GM21619 (cell line): ENCODE measurements around the gene SRPX2.

Experiments used
- ATAC-seq: cut with Tn5 transposase; IDR thresholded peaks from one replicate; pipeline ENCODE4 v1.9.1; 2021; ENCODE audit not compliant: unreplicated experiment

The SRPX2 gene

GRCh38 chrX:100643956-100644860 is at the start of gene SRPX2:
SRPX2 (plus strand) TSS chrX:100644199; CDS start chrX:100646323, 2,124 bp downstream.
- ATAC-seq, result peak; percentile 57

GRCh38 chrX:100596601-100597000 is 47.4 kb upstream of the SRPX2 start:
- ATAC-seq, result no peak

GRCh38 chrX:100599456-100599855 is 44.5 kb upstream of the SRPX2 start:
- no peak for ATAC-seq

- no peak for ATAC-seq
Measured at GRCh38 chrX:100600340-100600739, 43.7 kb upstream of the SRPX2 start.

- ATAC-seq, result peak; percentile 65
Measured at GRCh38 chrX:100600758-100601157, 43.2 kb upstream of the SRPX2 start.

- ATAC-seq, result no peak
Measured at GRCh38 chrX:100606753-100607152, 37.2 kb upstream of the SRPX2 start.

GRCh38 chrX:100609591-100609990 is 34.4 kb upstream of the SRPX2 start:
- no peak for ATAC-seq

GRCh38 chrX:100611951-100612350 is 32.0 kb upstream of the SRPX2 start:
- no peak for ATAC-seq

GRCh38 chrX:100615005-100615404 is 29.0 kb upstream of the SRPX2 start:
- ATAC-seq, result peak; percentile 100

- ATAC-seq, result no peak
Measured at GRCh38 chrX:100623001-100623400, 21.0 kb upstream of the SRPX2 start.

- ATAC-seq, result peak; percentile 98
Measured at GRCh38 chrX:100625985-100626491, 18.0 kb upstream of the SRPX2 start.

GRCh38 chrX:100635040-100635439 is 9.0 kb upstream of the SRPX2 start:
- ATAC-seq, result no peak

GRCh38 chrX:100635989-100636320 is 8.0 kb upstream of the SRPX2 start:
- ATAC-seq, result no peak

GRCh38 chrX:100636321-100636991 is 7.5 kb upstream of the SRPX2 start, which contains the start of gene TSPAN6:
TSPAN6 (minus strand) TSS chrX:100636806; CDS start chrX:100636694, 112 bp downstream.
- peak; percentile 96 for ATAC-seq

- no peak for ATAC-seq
Measured at GRCh38 chrX:100642290-100642689, 1.7 kb upstream of the SRPX2 start.

GRCh38 chrX:100643212-100643611 is 787 bp upstream of the SRPX2 start:
- no peak for ATAC-seq

- ATAC-seq, result no peak
Measured at GRCh38 chrX:100645106-100645505, 1.1 kb downstream of the SRPX2 start.

GRCh38 chrX:100647095-100647494 is 3.1 kb downstream of the SRPX2 start:
- no peak for ATAC-seq

- no peak for ATAC-seq
Measured at GRCh38 chrX:100647739-100648138, 3.7 kb downstream of the SRPX2 start.

GRCh38 chrX:100648458-100649417 is 4.7 kb downstream of the SRPX2 start:
- ATAC-seq, result no peak
